SKM-1 (cell line): ENCODE data around the gene ARTN.
A peak's percentile ranks its signal among the peaks of the same experiment; 100 is the strongest.

Experiments
- DNase-seq: peaks from one replicate; lab custom pipeline; 2025; ENCODE audit not compliant: unreplicated experiment; lab: John Stamatoyannopoulos, UW

Gene ARTN

GRCh38 chr1:43969416-43969745 is 35.8 kb downstream of the ARTN start:
- DNase-seq: no peak

DNA sequence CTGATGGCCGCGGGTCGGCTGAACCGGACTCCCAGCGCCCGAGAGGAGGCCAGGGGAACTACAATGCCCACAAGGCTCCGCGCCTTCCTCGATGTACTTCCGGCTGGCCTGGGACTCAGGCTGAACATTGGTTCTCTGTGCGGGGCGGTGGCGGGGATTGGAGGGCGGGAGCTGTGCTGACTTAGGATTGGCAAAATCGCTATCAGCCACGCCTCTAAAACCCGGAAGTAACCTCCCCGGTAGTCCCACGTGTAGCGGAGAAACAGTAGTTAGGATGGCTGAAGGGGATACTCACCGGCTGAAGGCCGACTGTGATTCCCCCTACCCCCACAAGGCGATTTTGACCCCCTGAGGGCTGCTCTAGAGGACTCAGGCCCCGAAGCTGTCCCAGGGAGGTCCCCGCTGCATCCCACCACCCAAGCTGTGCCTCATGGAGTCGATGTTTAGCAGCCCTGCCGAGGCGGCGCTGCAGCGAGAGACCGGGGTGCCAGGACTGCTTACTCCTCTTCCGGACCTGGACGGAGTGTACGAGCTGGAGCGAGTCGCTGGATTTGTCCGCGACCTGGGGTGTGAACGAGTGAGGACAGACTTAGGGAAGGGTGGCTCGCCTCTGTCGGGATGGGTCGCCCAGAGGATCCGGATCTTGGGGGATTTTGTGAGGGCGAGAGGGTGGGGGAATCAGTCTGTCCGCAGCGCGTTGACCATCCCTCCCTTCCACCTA is 36.3 kb downstream of the ARTN start, which contains the start of gene DPH2:
TSS of gene DPH2 (plus strand) at position 265 of the 721 bp plus-strand sequence. CDS start at position 431, 166 bp downstream.
- DNase-seq: peak; percentile 97

DNA sequence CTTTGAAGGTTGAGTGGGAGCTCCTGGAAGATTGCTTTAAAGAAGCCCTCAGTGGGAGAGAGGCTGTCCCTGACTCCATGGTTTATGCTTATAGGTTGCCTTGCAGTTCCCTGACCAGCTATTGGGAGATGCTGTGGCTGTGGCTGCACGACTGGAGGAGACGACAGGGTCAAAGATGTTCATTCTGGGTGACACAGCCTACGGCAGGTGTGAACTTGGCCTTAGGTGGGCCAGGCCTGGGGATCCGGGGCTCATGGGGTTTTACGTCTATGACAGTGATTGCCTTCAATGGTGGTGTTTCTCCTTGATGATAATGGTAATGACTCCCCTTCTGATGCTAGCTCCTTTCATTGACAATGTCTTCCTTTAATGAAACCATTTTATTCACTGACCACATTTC is 36.9 kb downstream of the ARTN start:
- DNase-seq: no peak

GRCh38 chr1:43970911-43971310 is 37.3 kb downstream of the ARTN start:
- DNase-seq: no peak

DNA sequence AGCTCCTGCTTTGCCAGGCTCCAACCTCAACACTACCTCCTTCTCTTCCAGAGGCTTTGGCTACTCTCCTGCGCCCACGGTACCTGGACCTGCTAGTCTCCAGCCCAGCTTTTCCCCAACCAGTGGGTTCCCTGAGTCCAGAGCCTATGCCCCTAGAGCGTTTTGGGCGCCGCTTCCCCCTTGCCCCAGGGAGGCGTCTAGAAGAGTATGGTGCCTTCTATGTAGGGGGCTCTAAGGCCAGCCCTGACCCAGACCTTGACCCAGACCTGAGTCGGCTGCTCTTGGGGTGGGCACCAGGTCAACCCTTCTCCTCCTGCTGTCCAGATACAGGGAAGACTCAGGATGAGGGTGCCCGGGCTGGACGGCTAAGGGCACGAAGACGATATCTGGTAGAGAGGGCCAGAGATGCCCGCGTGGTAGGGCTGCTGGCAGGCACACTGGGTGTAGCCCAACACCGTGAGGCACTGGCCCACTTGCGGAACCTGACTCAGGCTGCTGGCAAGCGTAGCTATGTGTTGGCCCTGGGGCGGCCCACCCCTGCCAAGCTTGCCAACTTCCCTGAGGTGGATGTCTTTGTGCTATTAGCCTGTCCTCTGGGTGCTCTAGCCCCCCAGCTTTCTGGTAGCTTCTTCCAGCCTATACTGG is 37.9 kb downstream of the ARTN start:
- DNase-seq: no peak

- DNase-seq: no peak
Observed at GRCh38 chr1:43973981-43974442, 40.4 kb downstream of the ARTN start.

DNA sequence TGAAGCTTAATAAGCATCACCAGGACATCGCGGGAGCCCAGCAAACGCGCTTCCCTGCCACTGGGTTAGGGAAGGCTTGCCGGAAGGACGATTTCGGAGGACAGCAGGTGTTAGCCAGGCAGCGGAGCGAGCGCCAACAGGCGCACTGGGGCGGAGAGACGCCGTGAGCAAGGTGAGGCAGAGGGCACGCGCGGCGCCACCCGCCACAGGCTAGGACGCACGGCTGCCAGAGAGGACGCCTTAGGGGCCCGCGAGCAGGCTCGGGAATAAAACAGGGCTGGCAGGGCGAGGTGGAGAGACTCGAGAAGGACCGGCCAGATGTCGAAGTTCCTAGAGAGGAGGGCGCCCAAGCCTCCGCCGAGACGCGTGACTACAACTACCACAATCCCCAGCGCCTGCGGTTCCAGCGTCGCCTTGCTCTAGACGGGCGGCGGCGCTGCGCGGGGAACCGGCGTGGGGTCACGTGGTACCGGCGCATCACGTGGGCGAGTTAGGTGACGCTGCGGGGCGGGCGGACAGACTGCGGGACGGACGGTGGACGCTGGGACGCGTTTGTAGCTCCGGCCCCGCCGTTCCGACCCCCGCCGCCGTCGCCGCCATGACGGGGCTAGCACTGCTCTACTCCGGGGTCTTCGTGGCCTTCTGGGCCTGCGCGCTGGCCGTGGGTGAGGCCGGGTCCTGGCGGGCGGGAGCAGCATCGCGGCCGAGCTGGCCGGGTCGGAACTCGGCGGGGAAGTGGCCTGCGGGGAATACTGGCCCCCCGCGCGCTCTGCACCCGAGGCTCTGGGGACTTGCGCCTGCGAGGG is 41.0 kb downstream of the ARTN start, which contains the start of gene ATP6V0B:
TSS of gene ATP6V0B (plus strand) at position 518 of the 806 bp plus-strand sequence. CDS start at position 599, 81 bp downstream.
- DNase-seq: peak; percentile 84

GRCh38 chr1:43975249-43975961 is 41.8 kb downstream of the ARTN start:
- peak; percentile 68 for DNase-seq

- no peak for DNase-seq
Observed at GRCh38 chr1:43976045-43976444, 42.4 kb downstream of the ARTN start.

DNA sequence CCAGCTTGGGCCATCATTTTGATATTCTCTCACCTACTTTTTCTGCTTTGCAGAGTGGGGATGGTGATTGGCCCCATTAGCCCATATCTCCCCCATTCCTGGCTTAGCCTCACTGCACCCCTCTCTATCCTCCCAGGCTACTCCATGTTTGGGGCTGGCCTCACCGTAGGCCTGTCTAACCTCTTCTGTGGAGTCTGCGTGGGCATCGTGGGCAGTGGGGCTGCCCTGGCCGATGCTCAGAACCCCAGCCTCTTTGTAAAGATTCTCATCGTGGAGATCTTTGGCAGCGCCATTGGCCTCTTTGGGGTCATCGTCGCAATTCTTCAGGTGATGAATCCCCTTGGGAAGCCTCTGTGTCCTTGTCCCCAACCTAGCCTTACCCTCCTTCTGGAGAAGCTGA is 43.3 kb downstream of the ARTN start:
- DNase-seq: no peak

- DNase-seq: no peak
Observed at GRCh38 chr1:43977376-43978263, 44.0 kb downstream of the ARTN start.

GRCh38 chr1:43978264-43978550 is 44.6 kb downstream of the ARTN start:
- DNase-seq: no peak

GRCh38 chr1:43978551-43979260 is 45.1 kb downstream of the ARTN start, which contains the start of gene B4GALT2:
TSS of gene B4GALT2 (plus strand) at chr1:43979210. CDS start at chr1:43981161, 1,951 bp downstream.
- DNase-seq: peak; percentile 20

- DNase-seq: no peak
Observed at GRCh38 chr1:43979261-43979527, 45.6 kb downstream of the ARTN start.

DNA sequence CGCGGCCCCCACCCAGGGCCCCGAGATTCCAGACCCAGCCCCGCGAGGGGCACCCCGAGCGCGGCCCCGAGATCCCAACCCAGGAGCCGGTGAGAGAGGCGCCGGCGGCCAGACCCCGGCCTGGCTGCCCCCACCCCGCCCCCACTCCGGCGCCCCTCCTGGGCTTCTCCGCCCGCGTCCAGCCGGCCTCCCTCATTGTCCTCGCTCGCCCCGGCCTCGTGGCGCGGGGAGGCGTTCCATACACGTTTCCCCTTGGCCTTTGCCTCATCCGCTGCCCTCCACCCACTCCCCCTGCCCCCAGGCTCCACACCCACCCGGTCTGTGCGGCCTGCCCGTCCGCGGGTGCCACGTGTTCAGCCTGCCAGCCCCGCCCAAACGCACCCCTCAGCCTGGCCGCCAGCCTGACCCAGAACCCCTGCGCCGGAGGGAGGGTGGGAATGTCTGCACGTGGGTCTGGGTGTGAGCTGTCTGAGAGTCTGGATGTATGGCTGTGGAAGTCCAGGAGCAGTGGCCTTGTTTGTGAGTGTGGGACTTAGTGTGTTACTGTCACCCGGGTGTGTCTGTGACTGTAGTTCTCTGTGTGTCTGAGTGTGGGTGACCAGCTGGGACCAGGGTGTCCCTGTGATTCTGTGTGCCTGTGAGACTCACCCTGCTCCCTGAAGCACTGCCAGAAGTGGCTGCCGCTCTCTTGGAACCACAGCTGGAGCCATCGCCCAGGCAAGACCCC is 46.1 kb downstream of the ARTN start:
- no peak for DNase-seq

GRCh38 chr1:43980255-43981134 is 46.9 kb downstream of the ARTN start:
- DNase-seq: no peak

GRCh38 chr1:43981135-43981491 is 47.5 kb downstream of the ARTN start:
- DNase-seq: no peak

DNA sequence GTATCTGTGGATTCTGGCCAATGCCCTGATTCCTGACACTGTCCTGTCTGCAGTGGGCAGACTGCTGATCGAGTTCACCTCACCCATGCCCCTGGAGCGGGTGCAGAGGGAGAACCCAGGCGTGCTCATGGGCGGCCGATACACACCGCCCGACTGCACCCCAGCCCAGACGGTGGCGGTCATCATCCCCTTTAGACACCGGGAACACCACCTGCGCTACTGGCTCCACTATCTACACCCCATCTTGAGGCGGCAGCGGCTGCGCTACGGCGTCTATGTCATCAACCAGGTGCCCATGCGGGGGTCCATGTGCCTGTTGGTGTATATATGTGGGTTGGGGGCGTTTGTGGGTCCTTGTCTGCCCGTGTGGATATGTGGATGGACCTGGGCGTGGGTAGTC is 48.0 kb downstream of the ARTN start:
- no peak for DNase-seq
